ENCODE data around the gene TEKT2.

Gene TEKT2

DNA sequence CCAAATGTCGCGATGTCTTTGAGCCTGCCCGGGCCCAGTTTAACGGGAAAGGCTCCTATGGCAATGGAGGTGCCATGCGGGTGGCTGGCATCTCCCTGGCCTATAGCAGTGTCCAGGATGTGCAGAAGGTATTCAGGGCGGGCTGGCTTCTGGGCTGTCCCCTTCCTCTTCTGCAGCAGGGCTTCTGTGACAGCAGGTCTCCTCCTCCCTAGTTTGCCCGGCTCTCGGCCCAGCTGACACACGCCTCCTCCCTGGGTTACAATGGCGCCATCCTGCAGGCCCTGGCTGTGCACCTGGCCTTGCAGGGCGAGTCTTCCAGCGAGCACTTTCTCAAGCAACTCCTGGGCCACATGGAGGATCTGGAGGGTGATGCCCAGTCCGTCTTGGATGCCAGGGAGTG lies 7.8 kb downstream of the TEKT2 start:
- no peak for DNase-seq (ENCODE audit: low read depth)
- TF ChIP-seq, protein P1, sequence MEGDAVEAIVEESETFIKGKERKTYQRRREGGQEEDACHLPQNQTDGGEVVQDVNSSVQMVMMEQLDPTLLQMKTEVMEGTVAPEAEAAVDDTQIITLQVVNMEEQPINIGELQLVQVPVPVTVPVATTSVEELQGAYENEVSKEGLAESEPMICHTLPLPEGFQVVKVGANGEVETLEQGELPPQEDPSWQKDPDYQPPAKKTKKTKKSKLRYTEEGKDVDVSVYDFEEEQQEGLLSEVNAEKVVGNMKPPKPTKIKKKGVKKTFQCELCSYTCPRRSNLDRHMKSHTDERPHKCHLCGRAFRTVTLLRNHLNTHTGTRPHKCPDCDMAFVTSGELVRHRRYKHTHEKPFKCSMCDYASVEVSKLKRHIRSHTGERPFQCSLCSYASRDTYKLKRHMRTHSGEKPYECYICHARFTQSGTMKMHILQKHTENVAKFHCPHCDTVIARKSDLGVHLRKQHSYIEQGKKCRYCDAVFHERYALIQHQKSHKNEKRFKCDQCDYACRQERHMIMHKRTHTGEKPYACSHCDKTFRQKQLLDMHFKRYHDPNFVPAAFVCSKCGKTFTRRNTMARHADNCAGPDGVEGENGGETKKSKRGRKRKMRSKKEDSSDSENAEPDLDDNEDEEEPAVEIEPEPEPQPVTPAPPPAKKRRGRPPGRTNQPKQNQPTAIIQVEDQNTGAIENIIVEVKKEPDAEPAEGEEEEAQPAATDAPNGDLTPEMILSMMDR (conservative IDR thresholded peaks at IDR 0.05; ENCODE audit: low read depth, low read length) = no peak

DNA sequence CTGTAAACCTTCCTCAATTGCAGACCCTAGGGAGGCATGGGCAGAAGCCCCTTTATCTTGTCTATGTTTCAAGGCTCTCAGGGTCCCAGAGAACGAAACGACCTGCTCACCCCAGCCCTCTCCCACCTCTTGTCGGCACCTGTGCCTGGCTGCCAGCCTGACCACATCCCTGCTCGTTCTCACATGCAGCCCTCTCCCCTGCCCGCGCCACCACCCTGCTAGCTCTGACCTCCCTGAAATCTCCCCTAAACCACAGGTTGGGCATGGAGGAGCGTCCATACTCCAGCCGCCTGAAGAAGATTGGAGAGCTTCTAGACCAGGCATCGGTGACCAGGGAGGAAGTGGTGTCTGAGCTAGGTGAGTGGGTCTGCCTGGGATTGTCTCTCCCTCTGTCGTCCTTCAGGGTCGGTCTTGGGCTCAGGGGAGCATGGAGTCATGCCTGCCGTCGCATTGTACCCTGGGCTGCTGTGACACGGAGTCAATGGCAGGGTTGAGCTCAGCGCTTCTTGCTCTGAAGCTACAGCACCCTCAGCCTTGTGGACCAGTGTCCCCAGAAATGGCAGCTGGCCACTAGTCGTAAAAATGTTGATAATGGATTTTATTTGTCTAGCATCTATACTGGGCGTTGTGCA lies 8.4 kb downstream of the TEKT2 start:
- no peak overlapping the region for H3K4me3 ChIP-seq (ENCODE audit: low read length)
- DNase-seq (ENCODE audit: low read depth) = no peak
- TF ChIP-seq, protein P1 (conservative IDR thresholded peaks at IDR 0.05; ENCODE audit: low read depth, low read length) = no peak

More for the DNA sequence above, 7.8 kb downstream of the TEKT2 start:
- H3K4me3 ChIP-seq (ENCODE audit: low read length) = no peak overlapping the region

DNA sequence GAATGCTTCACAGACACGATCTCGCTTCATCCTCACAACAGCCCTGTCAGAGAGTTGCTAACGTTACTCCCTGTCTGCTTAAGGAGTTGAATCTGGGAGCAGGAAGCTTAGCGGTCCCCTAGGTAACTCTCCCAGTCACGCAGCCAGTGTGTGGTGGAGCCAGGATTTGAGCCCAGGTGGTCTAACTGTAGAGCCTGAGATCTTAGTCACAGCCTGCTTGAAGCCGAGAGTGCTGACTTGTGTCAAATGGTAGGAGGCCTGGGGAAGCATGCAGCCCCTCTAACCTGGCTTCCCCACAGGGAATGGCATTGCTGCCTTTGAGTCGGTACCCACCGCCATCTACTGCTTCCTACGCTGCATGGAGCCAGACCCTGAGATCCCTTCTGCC lies 8.9 kb downstream of the TEKT2 start:
- H3K4me3 ChIP-seq (ENCODE audit: low read length) = no peak overlapping the region
- no peak for DNase-seq (ENCODE audit: low read depth)
- TF ChIP-seq, protein P1 (conservative IDR thresholded peaks at IDR 0.05; ENCODE audit: low read depth, low read length) = no peak

DNA sequence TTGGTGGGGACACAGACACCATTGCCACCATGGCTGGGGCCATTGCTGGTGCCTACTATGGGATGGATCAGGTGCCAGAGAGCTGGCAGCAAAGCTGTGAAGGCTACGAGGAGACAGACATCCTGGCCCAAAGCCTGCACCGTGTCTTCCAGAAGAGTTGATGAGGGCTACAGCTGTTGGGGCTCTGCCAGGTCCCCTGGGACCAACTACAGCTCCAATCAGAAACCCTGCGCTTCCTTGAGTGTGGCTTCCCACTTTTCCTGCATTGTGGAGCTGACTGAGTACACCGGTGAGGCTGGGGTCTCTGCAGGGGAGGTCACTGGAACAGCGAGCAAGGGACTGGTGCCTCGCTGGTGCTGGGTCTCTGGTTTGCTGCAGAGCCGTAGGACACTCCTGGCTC lies 9.3 kb downstream of the TEKT2 start:
- TF ChIP-seq, protein P1 (conservative IDR thresholded peaks at IDR 0.05; ENCODE audit: low read depth, low read length) = no peak
- H3K4me3 ChIP-seq (ENCODE audit: low read length) = no peak overlapping the region

DNA sequence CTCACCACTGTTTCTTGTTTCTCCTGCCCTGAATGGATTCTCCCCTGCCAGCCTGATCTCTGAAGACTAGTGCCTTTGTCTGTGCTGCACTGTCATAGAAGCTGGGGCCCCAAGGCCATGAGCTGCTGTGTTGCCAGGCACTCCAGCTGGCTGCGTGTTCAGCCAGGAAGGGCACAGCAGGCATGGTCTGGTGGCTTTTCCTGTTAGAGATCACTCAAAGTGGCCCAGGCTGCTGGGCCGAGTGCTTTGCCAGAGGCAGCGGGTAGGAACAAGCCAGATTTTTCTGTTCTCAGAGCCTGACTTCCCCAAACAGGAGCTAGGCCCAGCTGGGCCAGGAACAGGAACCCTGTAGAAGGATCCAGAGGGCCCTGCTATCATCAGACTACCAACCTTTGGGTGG lies 10.0 kb downstream of the TEKT2 start:
- TF ChIP-seq, protein P1 (conservative IDR thresholded peaks at IDR 0.05; ENCODE audit: low read depth, low read length) = no peak
- no peak for DNase-seq (ENCODE audit: low read depth)
- no peak overlapping the region for H3K4me3 ChIP-seq (ENCODE audit: low read length)

More for the DNA sequence above, 9.3 kb downstream of the TEKT2 start:
- no peak for DNase-seq (ENCODE audit: low read depth)

DNA sequence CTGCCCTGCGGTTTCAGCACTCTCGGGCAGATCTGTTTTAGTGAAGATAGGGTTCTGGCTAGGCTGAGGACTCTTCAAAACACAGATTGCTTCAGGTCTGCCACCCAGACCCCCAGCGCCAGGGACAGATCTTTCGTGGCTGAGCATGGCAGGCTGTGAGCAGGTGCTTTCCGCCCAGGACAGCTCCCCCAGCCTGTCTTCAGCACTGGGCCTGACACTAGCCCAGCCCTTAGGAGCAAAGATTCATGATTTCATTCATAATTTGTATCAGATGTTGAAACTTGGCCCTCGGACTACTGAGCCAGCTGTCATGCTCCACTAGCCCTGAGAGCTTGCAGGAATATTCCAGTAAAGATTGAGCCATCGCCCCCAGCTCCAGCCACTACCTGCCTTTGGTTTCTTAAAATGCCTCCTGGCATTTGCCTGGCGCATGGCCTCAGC lies 10.7 kb downstream of the TEKT2 start:
- TF ChIP-seq, protein P1 (conservative IDR thresholded peaks at IDR 0.05; ENCODE audit: low read depth, low read length) = no peak
- H3K4me3 ChIP-seq (ENCODE audit: low read length) = no peak overlapping the region
- no peak for DNase-seq (ENCODE audit: low read depth)

DNA sequence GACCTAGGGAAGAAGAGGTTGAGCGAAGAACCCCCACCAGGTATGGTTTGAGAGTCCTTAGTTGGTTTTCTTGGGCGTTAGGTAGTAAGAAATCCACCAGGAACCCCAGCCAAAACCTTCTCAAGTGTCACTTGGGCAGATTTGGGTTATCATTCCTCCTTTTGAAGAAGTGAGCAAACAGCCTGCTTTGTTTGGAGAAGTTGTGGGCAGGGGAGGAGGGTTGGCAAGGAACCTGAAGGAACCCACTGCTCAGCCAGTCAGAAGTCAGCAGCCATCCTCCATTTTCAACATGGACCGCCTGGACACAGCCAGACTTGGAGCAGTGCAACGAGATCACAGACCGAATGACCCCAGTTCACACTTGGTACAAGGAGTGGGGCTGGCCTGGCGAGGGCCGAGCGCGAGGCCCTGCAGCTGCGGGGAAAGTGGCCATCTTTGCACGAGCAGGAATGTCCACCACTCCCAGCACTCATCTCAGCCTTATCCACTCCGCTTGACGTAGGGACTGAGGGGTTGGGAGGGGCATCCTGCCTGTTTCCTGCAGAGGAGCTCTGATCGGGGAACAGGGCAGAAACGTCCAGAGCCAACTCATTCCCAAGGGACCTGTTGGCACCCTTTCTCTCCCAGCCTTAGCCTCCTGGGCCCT lies 12.0 kb downstream of the TEKT2 start:
- no peak for DNase-seq (ENCODE audit: low read depth)
- no peak overlapping the region for H3K4me3 ChIP-seq (ENCODE audit: low read length)
- TF ChIP-seq, protein P1 (conservative IDR thresholded peaks at IDR 0.05; ENCODE audit: low read depth, low read length) = no peak

All from retinal pigment epithelial cell (primary cell).